Gastroesophageal sphincter (tissue), 3 donors: ENCODE results near the gene ACP3.

ENCODE experiments used
- POLR2A ChIP-seq, 2 donors: fragments of 450-650 bp; IDR thresholded peaks; one replicate each; pipeline ENCODE4 v1.6.1; 2017; ENCODE audit warnings: antibody characterized with exemption in 2 of 2, mild to moderate bottlenecking in 2 of 2, moderate library complexity in 1 of 2
- POLR2AphosphoS5 ChIP-seq: sonication (generic); formaldehyde crosslinking; IDR thresholded peaks from one replicate; pipeline ENCODE4 v1.6.1; 2017; ENCODE audit warnings: antibody characterized with exemption
- TF ChIP-seq, protein P1 (sequence below), 4 experiments: fragments of 200-600 bp in 2 of 4; fragments of 450-650 bp in 2 of 4; sonication (generic) in 1 of 4; IDR thresholded peaks; one replicate each; pipeline ENCODE4 v1.5.1; 2017 to 2019; ENCODE audit warnings: antibody characterized with exemption in 4 of 4, mild to moderate bottlenecking in 2 of 4, moderate library complexity in 2 of 4

GRCh38 chr3:132344666-132345280 lies 27.6 kb downstream of the ACP3 start:
- TF ChIP-seq POLR2A (IDR thresholded peaks at IDR 0.05) (no peak), POLR2AphosphoS5 (no peak)
- TF ChIP-seq, protein P1, sequence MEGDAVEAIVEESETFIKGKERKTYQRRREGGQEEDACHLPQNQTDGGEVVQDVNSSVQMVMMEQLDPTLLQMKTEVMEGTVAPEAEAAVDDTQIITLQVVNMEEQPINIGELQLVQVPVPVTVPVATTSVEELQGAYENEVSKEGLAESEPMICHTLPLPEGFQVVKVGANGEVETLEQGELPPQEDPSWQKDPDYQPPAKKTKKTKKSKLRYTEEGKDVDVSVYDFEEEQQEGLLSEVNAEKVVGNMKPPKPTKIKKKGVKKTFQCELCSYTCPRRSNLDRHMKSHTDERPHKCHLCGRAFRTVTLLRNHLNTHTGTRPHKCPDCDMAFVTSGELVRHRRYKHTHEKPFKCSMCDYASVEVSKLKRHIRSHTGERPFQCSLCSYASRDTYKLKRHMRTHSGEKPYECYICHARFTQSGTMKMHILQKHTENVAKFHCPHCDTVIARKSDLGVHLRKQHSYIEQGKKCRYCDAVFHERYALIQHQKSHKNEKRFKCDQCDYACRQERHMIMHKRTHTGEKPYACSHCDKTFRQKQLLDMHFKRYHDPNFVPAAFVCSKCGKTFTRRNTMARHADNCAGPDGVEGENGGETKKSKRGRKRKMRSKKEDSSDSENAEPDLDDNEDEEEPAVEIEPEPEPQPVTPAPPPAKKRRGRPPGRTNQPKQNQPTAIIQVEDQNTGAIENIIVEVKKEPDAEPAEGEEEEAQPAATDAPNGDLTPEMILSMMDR (IDR thresholded peaks at IDR 0.05): no peak
